Mesothelial cell of epicardium (in vitro differentiated cells): ENCODE data around the gene MATK. TPM values are rescaled to one million over a fixed set of nuclear protein-coding genes. Genes with fewer than 3 reads are reported as not detected.
A peak's percentile ranks its signal among the peaks of the same experiment; 100 is the strongest.
"Not testable (repeated sequence)": the region's sequence is repeated elsewhere in the genome, so short reads cannot be mapped to it uniquely, and the experiment has no call there.

Source experiments
- DNase-seq, 2 experiments: peaks; one replicate each; pipeline ENCODE4 v3.0.0; 2021; ENCODE audit warnings: low spot score in 2 of 2; ENCODE audit not compliant: unreplicated experiment in 2 of 2
- H3K27ac Mint-ChIP-seq: 2 replicates; pipeline ENCODE4 v1.8.0; 2021; ENCODE audit warnings: mixed read lengths
- H3K27me3 Mint-ChIP-seq: 2 replicates; pipeline ENCODE4 v1.8.0; 2021; ENCODE audit warnings: low read depth, mixed read lengths
- H3K36me3 Mint-ChIP-seq: 2 replicates; pipeline ENCODE4 v1.8.0; 2021; ENCODE audit warnings: mixed read lengths
- H3K4me1 Mint-ChIP-seq: 2 replicates; pipeline ENCODE4 v1.8.0; 2021; ENCODE audit warnings: mixed read lengths
- H3K4me3 Mint-ChIP-seq: 2 replicates; pipeline ENCODE4 v1.8.0; 2021; ENCODE audit warnings: mild to moderate bottlenecking, moderate library complexity, mixed read lengths
- H3K9me3 Mint-ChIP-seq: 2 replicates; pipeline ENCODE4 v1.8.0; 2021; ENCODE audit warnings: mixed read lengths
- CTCF ChIP-seq: fragments of 200-600 bp; sonication (generic); IDR thresholded peaks from one replicate; pipeline ENCODE4 v1.5.0; 2021; ENCODE audit warnings: antibody characterized with exemption; ENCODE audit not compliant: unreplicated experiment
- total RNA-seq: library from RNA; stranded (reverse); gene quantifications from 3 replicates; pipeline ENCODE4 v1.2.1, GENCODE V29; 2021

Gene MATK
- total RNA-seq, 1 donor from 2014 or later, result 3.7 TPM

GRCh38 chr19:3761382-3762129 is 24.6 kb downstream of the MATK start, which contains the start of gene APBA3:
Gene APBA3, minus strand, starts transcription at chr19:3761692. Its CDS starts 1,428 bp downstream, at chr19:3760264.
- peak within 1 kb of the TSS; percentile 97 for H3K4me3 Mint-ChIP-seq
- H3K27ac Mint-ChIP-seq, result peak within 1 kb of the TSS; percentile 99
- H3K4me1 Mint-ChIP-seq, result peaks cover 15% of the 10 kb centered on the region
- peaks cover 10% of the 10 kb centered on the region for H3K36me3 Mint-ChIP-seq
- TF ChIP-seq CTCF, result peak; percentile 79
- H3K27me3 Mint-ChIP-seq, result no peaks in the 10 kb centered on the region
- H3K9me3 Mint-ChIP-seq, result no peaks in the 10 kb centered on the region
- DNase-seq, result peak; percentile 90 to 98

- Mint-ChIP-seq H3K9me3 (no peaks in the 10 kb centered on the region), H3K36me3 (peaks cover 8% of the 10 kb centered on the region), H3K4me3 (peak overlapping the region; percentile 97), H3K4me1 (peaks cover 15% of the 10 kb centered on the region), H3K27me3 (no peaks in the 10 kb centered on the region), H3K27ac (peak overlapping the region; percentile 98)
- TF ChIP-seq CTCF, result no peak
- no peak for DNase-seq
Measured at GRCh38 chr19:3760871-3761361, 25.3 kb downstream of the MATK start.

GRCh38 chr19:3759482-3760254 is 26.5 kb downstream of the MATK start:
- TF ChIP-seq CTCF, result no peak
- Mint-ChIP-seq H3K27me3 (no peaks in the 10 kb centered on the region), H3K9me3 (no peaks in the 10 kb centered on the region), H3K4me1 (peaks cover 15% of the 10 kb centered on the region), H3K36me3 (peaks cover 14% of the 10 kb centered on the region), H3K4me3 (peak overlapping the region; percentile 97), H3K27ac (no peak overlapping the region)
- DNase-seq, result no peak

DNA sequence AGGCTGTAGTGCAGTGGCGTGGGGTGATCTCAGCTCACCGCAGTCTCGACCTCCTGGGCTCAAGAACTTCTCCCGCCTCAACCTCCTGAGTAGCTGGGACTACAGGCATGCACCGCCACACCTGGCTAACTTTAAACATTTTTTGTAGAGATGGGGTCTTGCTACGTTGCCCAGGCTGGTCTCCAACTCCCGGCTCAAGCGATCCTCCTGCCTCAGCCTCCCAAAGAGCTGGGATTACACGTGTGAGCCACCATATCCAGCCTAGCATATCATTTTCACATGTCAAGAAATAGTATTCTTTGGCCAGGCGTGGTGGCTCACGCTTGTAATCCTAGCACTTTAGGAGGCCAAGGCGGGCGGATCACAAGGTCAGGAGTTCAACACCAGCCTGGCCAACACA is 27.9 kb downstream of the MATK start:
- peaks cover 15% of the 10 kb centered on the region for H3K4me1 Mint-ChIP-seq
- DNase-seq, H3K4me3 Mint-ChIP-seq: not testable (repeated sequence)

DNA sequence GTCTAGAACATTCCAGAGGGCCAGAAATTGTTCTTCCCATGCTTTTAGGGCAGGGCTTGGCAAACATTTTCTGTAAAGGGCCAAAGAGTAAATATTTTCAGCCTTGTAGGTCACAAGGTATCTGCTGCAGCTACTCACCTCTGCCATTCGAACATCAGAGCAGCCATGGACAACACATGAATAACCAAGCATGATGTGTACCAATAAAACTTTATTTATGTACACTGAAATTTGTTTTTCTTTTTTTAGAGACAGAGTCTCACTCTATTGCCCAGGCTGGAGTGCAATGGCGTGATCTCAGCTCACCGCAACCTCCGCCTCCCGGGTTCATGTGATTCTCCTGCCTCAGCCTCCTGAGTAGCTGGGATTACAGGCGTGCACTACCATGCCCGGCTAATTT is 28.5 kb downstream of the MATK start:
- H3K27ac Mint-ChIP-seq, DNase-seq, H3K4me3 Mint-ChIP-seq, H3K27me3 Mint-ChIP-seq, H3K9me3 Mint-ChIP-seq: not testable (repeated sequence)
- H3K36me3 Mint-ChIP-seq, result peaks cover 14% of the 10 kb centered on the region
- peaks cover 10% of the 10 kb centered on the region for H3K4me1 Mint-ChIP-seq

More for the DNA sequence above, 27.9 kb downstream of the MATK start:
- H3K9me3 Mint-ChIP-seq, H3K27ac Mint-ChIP-seq, H3K27me3 Mint-ChIP-seq: not testable (repeated sequence)
- peaks cover 17% of the 10 kb centered on the region for H3K36me3 Mint-ChIP-seq

DNA sequence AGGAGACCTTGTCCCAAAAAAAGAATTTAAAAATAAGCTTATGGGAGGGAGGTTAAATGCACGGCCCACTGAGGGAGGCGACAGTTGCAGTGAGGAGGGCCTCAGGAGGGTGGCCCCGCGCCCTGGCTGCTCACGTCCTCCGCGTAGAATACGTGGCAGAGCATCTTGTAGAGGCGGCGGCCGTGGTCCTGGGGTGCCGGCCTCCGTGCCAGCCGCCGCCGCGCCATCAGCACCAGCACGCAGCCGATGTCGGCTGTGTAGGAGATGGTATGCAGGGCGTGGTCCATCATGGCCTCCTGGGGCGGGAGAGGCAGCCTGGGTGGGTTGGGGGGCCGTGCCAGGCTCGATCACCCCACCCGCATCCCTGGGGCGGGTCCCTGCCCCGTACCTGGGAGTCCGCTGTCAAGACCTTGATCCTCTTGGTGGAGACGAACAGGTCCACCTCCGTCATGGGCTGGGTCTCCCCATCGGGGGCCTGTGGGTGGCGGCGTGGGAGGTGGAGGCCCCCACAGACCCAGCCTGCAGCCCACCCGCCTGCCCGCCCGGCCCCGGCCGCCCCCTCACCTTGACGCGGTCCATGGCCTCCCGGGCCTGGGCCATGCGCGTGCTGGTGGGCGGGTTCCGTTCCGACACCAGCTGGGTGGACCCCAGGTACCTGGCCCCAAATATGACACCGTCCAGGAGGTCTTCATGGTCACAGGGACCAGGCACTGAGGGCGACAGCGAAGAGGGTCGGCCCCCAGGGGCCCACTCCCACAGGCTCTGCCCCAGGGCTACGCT is 32.4 kb downstream of the MATK start:
- H3K9me3 Mint-ChIP-seq, result no peaks in the 10 kb centered on the region
- no peaks in the 10 kb centered on the region for H3K27me3 Mint-ChIP-seq
- H3K27ac Mint-ChIP-seq, result no peak overlapping the region
- no peak for TF ChIP-seq CTCF
- no peaks in the 10 kb centered on the region for H3K4me1 Mint-ChIP-seq
- no peak for DNase-seq
- peaks cover 26% of the 10 kb centered on the region for H3K36me3 Mint-ChIP-seq
- no peak overlapping the region for H3K4me3 Mint-ChIP-seq
